ENCODE results near the gene PTPDC1. TPM values are rescaled to one million over a fixed set of nuclear protein-coding genes. Genes with fewer than 3 reads are reported as not detected.

The PTPDC1 gene
- total RNA-seq, result 10 to 100 TPM in 3 of 4 donors, 1 to 10 TPM in 1; 5.9 to 21.6 (median 14.9) TPM

- no peaks in the 10 kb centered on the region for H3K9me3 ChIP-seq
- peaks cover 0 to 7% of the 10 kb centered on the region in 2 donors for H3K4me1 ChIP-seq
- intact Hi-C loops (cut with DNase I; ENCODE audit: low total_unique reads), result no loop called here
Observed at GRCh38 chr9:94084314-94084713, at the start of gene PTPDC1. Gene PTPDC1 (plus strand): TSS chr9:94084464. CDS start chr9:94084531, 67 bp downstream.

GRCh38 chr9:94034511-94034910 lies 49.8 kb upstream of the PTPDC1 start:
- intact Hi-C loops (cut with DNase I; ENCODE audit: low total_unique reads), result no loop called here
- no peak for DNase-seq
- Histone ChIP-seq H3K27me3 (no peaks in the 10 kb centered on the region), H3K27ac (no peak overlapping the region), H3K36me3 (no peaks in the 10 kb centered on the region), H3K9me3 (no peaks in the 10 kb centered on the region), H3K4me1 (no peaks in the 10 kb centered on the region), H3K4me3 (no peak overlapping the region)
- TF ChIP-seq CTCF (IDR thresholded peaks at IDR 0.05), result no peak
- no peak for TF ChIP-seq POLR2A (IDR thresholded peaks at IDR 0.05)

More at GRCh38 chr9:94084314-94084713, at the start of gene PTPDC1:
- Histone ChIP-seq H3K4me3 (peak within 1 kb of the TSS in 1 of 2 donors; percentile 13), H3K27ac (peak within 1 kb of the TSS; percentile 41 to 43), H3K36me3 (no peaks in the 10 kb centered on the region), H3K27me3 (no peaks in the 10 kb centered on the region)
- no peak for TF ChIP-seq CTCF (IDR thresholded peaks at IDR 0.05)
- no peak for TF ChIP-seq POLR2A (IDR thresholded peaks at IDR 0.05)
- peak in 1 of 2 donors; percentile 35 for DNase-seq

GRCh38 chr9:94039786-94040185 lies 44.5 kb upstream of the PTPDC1 start:
- Histone ChIP-seq H3K9me3 (no peaks in the 10 kb centered on the region), H3K4me3 (no peak overlapping the region), H3K36me3 (no peaks in the 10 kb centered on the region), H3K27ac (no peak overlapping the region), H3K4me1 (no peaks in the 10 kb centered on the region), H3K27me3 (no peaks in the 10 kb centered on the region)
- no peak for DNase-seq
- TF ChIP-seq CTCF (IDR thresholded peaks at IDR 0.05), result no peak
- intact Hi-C loops (cut with DNase I; ENCODE audit: low total_unique reads), result no loop called here

GRCh38 chr9:94042516-94043360 lies 41.5 kb upstream of the PTPDC1 start:
- no peak overlapping the region for H3K4me3 ChIP-seq
- no peaks in the 10 kb centered on the region for H3K9me3 ChIP-seq
- H3K27ac ChIP-seq, result no peak overlapping the region
- no peaks in the 10 kb centered on the region for H3K4me1 ChIP-seq
- intact Hi-C loops (cut with DNase I; ENCODE audit: low total_unique reads), result no loop called here
- no peaks in the 10 kb centered on the region for H3K27me3 ChIP-seq
- no peak for DNase-seq
- no peak for TF ChIP-seq POLR2A (IDR thresholded peaks at IDR 0.05)
- no peak for TF ChIP-seq CTCF (IDR thresholded peaks at IDR 0.05)
- no peaks in the 10 kb centered on the region for H3K36me3 ChIP-seq

GRCh38 chr9:94054716-94055115 lies 29.5 kb upstream of the PTPDC1 start:
- peaks cover 0 to 6% of the 10 kb centered on the region in 2 donors for H3K9me3 ChIP-seq

More at GRCh38 chr9:94054716-94055115, 29.5 kb upstream of the PTPDC1 start:
- Histone ChIP-seq H3K4me3 (no peak overlapping the region), H3K36me3 (no peaks in the 10 kb centered on the region), H3K27me3 (no peaks in the 10 kb centered on the region), H3K27ac (no peak overlapping the region), H3K4me1 (no peaks in the 10 kb centered on the region)
- no peak for TF ChIP-seq POLR2A (IDR thresholded peaks at IDR 0.05)
- TF ChIP-seq CTCF (IDR thresholded peaks at IDR 0.05), result no peak
- no peak for DNase-seq
- intact Hi-C loops (cut with DNase I; ENCODE audit: low total_unique reads), result no loop called here
